GM18517 (cell line): ENCODE results near the gene PKIB.

Experiments used
- ATAC-seq: cut with Tn5 transposase; IDR thresholded peaks from one replicate; pipeline ENCODE4 v1.9.1; 2021; ENCODE audit warnings: mild to moderate bottlenecking, moderate library complexity; ENCODE audit not compliant: unreplicated experiment

PKIB gene

GRCh38 chr6:122663981-122664380, 53.8 kb downstream of the PKIB start:
- ATAC-seq = no peak

- ATAC-seq = no peak
Observed at GRCh38 chr6:122665929-122666328, 55.7 kb downstream of the PKIB start.

DNA sequence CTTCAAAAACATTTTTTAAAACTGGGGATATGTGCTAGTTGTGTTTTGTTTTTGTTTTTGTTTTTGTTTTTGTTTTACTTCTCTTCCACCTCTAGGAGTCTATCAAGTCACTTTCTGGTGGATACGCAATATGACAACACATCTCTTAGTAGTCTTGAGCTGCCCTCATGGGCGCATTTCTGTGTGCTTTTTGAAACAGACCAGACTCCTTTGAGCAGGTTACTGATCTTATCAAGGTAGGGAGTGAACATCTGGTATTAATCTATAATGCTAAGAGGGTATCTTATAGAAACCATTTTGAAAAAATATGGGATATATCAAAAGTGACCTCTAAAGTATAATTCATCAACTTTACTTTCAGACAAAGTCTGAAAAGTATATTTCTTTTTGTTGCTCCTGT, 56.2 kb downstream of the PKIB start:
- no peak for ATAC-seq

DNA sequence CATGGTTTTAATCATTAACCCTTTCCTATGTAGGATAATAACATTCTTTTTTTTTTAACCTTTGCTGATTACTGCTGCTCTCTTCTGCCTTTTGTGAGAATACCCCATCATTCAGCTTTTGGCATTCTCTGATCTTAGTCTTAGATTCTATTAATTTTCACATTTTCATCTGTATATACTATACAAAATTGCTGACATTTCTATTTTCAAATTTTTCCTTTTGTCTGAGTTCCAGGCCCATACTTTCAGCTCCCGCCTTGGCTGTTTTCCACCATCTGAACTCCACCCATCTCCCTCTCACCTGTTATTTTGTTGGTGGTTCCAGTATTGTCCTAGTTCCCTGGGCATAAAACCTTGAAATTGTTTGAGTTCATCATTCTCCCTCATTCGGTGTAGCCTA, 59.2 kb downstream of the PKIB start:
- no peak for ATAC-seq

GRCh38 chr6:122669868-122670267, 59.7 kb downstream of the PKIB start:
- no peak for ATAC-seq

DNA sequence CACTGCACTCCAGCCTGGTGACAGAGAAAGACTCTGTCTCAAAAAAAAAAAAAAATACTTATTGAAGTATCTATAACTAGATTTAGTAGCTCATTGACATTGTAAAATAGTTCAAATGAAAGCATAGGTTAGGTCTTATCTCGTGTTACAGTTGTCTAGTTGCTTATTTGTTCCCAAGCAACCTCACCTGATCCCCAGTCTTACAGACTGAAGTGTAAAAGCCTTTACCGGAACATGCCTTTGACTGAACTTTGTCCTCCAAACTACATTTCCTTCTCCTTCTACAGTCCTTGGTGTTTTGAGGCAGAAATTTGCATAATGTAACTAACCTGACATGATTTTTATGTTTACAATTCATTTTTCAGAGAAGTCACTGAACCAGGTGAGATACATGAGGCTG, 61.0 kb downstream of the PKIB start:
- ATAC-seq = no peak

DNA sequence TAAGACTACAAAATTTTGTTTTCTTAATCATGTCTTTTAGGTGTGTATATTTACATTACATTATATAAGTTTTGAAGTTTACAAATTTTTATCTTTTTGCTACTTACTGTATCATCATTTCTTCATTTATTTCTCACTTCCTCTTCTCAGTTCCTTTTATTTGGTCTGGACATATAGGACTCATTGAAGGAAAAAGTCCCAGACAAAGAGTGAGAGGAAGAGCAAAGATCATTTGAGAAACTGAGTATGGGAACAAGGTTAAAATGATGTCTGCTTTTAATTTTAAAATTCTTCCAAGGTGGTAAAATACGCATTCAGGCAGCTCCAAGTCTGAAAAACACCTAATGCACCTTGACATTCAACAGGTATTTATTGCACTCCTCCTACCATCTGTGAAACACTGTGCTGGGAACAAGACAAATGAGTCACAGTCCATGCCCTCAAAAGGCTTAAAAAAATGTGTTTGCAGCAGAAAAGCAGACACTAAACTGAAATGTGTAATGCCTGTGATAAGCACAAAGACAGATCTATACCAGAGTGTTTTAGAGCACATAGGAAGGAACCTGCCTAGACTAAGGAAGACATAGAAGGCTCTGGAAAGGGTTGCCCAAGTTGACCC, 63.2 kb downstream of the PKIB start:
- ATAC-seq = peak; percentile 71

GRCh38 chr6:122676146-122676545, 65.9 kb downstream of the PKIB start:
- no peak for ATAC-seq

DNA sequence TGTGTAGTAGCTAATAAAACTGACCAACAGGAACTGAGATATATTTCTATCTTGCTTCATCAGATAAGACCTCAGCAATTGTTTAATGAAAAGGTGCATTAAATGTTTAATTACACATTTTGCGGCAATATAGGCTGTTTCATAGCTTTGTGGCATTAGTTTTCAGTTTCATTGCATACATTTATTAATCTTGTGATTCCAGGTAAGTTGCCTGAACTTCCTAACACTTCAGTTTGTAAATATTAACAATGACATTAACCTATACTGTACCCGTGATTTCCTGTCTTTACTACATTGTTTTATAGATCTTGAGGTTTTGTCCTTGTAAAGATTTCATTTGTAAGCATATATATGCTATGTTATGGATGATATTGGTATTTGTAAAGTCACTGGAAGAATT, 66.5 kb downstream of the PKIB start:
- ATAC-seq = no peak

- no peak for ATAC-seq
Observed at GRCh38 chr6:122677406-122677805, 67.2 kb downstream of the PKIB start.

DNA sequence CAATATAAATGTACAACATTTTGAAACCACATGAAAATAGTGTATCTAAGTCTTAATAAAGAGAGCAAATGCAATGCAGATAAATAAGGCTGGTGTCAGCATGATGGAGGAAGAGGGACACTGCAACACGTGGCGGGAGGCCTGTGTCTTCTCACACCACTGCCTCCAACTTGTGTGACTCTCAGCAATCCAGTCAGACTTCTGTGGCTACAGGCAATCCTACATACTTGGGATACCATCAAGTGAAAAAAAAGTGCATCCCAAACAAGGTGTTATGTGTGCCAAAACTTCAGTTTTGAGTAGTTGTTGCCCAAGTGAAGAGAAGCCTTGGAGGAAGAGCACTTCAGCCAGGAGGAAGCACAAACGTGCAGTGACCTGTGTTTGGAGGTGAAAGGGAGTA, 68.6 kb downstream of the PKIB start:
- no peak for ATAC-seq

DNA sequence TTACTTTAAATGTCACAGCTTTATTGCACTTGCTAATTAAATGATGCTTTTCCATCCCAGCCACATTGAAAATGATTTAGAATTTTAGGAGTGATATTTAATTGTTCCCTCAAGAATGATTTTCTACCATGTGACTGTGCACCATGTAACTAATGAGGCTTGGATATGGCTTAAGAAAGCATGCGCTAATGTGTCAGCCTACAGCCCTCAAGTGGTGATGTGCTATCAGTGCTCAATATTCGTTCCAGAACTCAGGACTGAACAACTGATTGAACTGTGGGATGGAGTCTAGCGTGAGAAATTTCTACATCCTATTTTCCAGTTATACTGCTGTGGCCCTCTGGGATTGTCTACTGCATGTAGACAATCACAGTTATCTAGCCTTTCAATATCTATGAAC, 71.5 kb downstream of the PKIB start:
- no peak for ATAC-seq

DNA sequence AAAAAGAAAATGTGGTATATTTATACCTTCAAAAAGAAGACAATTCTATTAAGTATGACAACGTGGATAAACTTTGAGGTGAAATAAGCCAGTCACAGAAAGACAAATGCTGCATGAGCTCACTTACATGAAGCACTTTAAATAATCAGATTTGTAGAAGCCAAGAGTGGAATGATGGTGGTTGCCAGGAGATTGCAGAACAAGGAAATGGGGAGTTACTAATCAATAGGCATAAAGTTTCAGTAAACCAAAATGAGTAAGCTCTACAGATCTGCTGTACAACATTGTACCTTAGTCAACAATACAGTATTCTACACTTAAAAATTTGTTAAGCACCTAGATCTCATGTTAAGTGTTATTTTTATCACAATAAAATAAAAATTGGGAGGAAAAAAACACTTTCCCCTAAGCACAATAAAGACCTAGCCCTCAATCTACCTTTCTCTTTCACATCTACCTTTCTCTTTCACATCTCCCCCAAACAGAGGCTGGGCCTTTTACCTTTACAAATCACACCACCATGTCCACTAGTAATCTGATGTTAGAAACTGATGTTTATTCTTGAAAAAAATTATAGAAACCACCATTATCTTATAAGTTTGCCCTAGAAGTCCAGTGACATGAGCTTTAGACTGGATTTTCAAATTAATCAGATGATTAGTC, 73.9 kb downstream of the PKIB start:
- peak; percentile 78 for ATAC-seq

DNA sequence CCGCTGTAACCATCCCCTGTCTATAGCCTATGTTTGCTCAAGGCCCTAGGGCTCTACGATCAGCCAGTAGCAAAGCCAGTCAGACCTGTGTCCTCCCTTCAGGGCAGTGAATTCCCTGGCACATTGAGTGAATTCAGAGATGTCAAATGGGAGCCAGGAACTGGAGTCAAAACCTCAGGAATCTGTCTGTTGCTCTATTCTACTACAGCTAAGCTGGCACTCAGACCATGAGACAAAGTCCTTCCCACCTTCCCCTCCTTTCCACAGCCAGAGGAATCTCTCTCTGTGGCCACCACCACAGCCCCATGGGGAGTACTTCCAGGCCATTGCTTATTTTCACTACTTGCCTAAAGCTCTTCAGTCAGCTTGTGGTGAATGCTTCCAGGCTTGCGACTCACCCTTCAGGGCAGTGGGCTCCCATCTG, 82.0 kb downstream of the PKIB start:
- ATAC-seq = no peak

- no peak for ATAC-seq
Observed at GRCh38 chr6:122692807-122693580, 82.8 kb downstream of the PKIB start.

DNA sequence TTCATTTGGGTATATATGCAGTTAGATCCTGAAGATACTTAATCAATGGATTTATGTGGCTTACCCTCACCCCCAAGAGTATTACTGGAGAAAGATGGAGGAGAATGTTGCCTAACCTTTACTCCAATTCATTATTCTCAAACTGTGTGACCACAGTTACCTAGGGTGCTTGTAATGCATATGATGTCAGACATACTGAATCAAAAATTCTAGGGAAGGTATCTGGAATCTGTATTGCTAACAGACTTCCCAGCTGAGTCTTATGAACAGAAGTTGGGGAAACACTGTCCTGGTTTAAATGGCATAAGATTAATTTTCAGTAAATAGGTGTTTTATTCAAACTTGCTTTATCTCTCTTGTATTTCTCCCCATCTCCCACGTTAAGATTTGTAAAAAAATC, 83.9 kb downstream of the PKIB start:
- no peak for ATAC-seq

- ATAC-seq = no peak
Observed at GRCh38 chr6:122694602-122695001, 84.4 kb downstream of the PKIB start.

DNA sequence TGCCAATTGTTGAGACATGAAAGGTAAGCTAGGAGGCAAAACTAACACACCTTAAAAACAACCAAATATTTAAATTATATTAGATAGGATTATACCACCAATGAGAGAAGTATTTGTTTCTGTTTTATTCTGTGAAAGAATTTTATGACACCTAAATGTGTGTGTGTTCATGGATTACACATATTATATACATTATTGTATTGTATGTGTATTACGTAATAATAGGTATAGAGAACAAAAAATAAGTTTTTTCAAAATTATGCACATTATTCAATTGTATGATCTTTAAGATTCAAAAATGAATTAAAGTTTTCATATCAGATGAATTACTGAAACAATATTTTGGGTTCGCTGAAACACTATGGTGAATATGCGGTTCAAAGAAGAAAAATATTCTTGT, 85.0 kb downstream of the PKIB start:
- ATAC-seq = no peak

DNA sequence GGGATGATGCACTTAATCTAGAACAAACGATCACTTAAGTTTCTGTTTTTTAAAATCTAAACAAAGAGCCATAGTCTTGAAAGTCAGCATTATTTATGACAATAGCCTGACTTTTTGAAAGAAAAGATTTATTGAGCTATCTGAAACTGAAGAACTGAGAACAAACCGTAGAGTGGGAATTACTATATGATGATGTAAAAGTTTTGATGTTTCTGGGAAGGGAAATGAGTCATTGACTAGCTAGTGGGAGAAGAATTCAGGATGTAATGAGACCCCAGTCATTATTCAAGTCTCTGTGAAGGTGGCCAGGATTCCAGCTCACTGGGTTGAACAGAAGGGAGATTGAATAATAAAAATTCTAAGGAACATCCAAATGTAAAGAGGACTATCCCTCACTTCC, 85.9 kb downstream of the PKIB start:
- ATAC-seq = no peak

- no peak for ATAC-seq
Observed at GRCh38 chr6:122696853-122697252, 86.6 kb downstream of the PKIB start.

GRCh38 chr6:122697458-122697857, 87.3 kb downstream of the PKIB start:
- no peak for ATAC-seq

DNA sequence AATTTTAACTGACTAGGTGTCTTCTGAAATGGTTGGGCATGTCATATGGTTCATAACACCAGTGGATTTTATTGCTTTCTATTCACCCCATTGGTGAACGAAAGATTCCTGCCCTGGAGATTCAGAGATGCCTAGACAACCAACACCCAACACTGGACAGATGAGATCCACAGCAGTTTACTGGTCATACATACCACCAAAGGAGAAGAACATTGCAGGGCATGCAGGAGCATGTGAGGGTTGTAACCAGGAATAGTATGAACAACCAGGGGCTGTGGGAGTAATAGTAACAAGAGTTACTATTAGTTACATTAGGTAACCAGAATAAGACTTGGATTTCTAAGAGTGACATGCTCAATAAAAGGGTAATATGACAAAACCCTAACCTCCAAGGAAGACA, 91.5 kb downstream of the PKIB start:
- ATAC-seq = no peak
